CD14-positive monocyte (primary cell): ENCODE results near the gene NT5C1B. TPM values are rescaled to one million over a fixed set of nuclear protein-coding genes. Genes with fewer than 3 reads are reported as not detected.

Experiments used
- DNase-seq, 3 donors: peaks; one replicate each; pipeline ENCODE4 v3.0.0-alpha.2; 2011 to 2022
- H2AFZ ChIP-seq: 2 replicates; pipeline ENCODE4 v1.6.0; 2012; ENCODE audit warnings: mild to moderate bottlenecking, low read depth, low read length, inconsistent platforms; ENCODE audit not compliant: insufficient read depth, poor library complexity, severe bottlenecking
- H3K27ac ChIP-seq, 2 donors: 1 replicate in 1 of 2; 2 replicates in 1 of 2; pipeline ENCODE4 v1.5.1; 2012 to 2013; ENCODE audit warnings: low read length in 2 of 2, control low read depth in 1 of 2, inconsistent platforms in 1 of 2, low read depth in 1 of 2, mild to moderate bottlenecking in 1 of 2
- H3K27me3 ChIP-seq, 2 donors: one replicate each; pipeline versions ENCODE4 v1.6.0 to v1.6.1; 2011 to 2013; ENCODE audit warnings: low read length in 2 of 2; ENCODE audit not compliant: control insufficient read depth in 2 of 2, insufficient read depth in 2 of 2
- H3K36me3 ChIP-seq, 2 donors: replicated peaks in 1 of 2; 1 replicate in 1 of 2; 2 replicates in 1 of 2; pipeline versions ENCODE4 v1.5.1 to v1.6.1; 2012 to 2013; ENCODE audit warnings: low read length in 2 of 2, control low read depth in 1 of 2, inconsistent platforms in 1 of 2, mild to moderate bottlenecking in 1 of 2; ENCODE audit not compliant: insufficient read depth in 2 of 2, control insufficient read depth in 1 of 2
- H3K4me1 ChIP-seq, 2 donors: 1 replicate in 1 of 2; 2 replicates in 1 of 2; pipeline versions ENCODE4 v1.5.1 to v1.6.1; 2012 to 2013; ENCODE audit warnings: low read length in 2 of 2, control low read depth in 1 of 2, inconsistent platforms in 1 of 2, mild to moderate bottlenecking in 1 of 2, moderate library complexity in 1 of 2; ENCODE audit not compliant: insufficient read depth in 2 of 2, control insufficient read depth in 1 of 2
- H3K4me2 ChIP-seq: replicated peaks from 2 replicates; pipeline ENCODE3; 2012; ENCODE audit warnings: low read length, moderate library complexity, mild to moderate bottlenecking; ENCODE audit not compliant: poor library complexity, severe bottlenecking; ENCODE audit errors: extremely low read depth
- H3K4me3 ChIP-seq, 3 experiments: fragments of 200-600 bp in 1 of 3; sonication (generic) in 1 of 3; replicated peaks in 1 of 3; 1 replicate in 2 of 3; 2 replicates in 1 of 3; pipeline ENCODE4 v1.5.1; 2011 to 2013; ENCODE audit warnings: low read length in 3 of 3, mild to moderate bottlenecking in 3 of 3, control low read depth in 2 of 3, low read depth in 2 of 3, inconsistent platforms in 1 of 3, moderate library complexity in 1 of 3
- H3K79me2 ChIP-seq: 2 replicates; pipeline ENCODE4 v1.6.0; 2012; ENCODE audit warnings: mild to moderate bottlenecking, control low read depth, inconsistent platforms, low read length, moderate library complexity; ENCODE audit not compliant: insufficient read depth
- H3K9ac ChIP-seq: 2 replicates; pipeline ENCODE4 v1.6.0; 2017; ENCODE audit warnings: low read length, mild to moderate bottlenecking; ENCODE audit not compliant: insufficient read depth, poor library complexity, severe bottlenecking
- H3K9me3 ChIP-seq, 2 donors: replicated peaks in 1 of 2; 1 replicate in 1 of 2; 2 replicates in 1 of 2; pipeline versions ENCODE4 v1.5.1 to v1.6.1; 2012 to 2013; ENCODE audit warnings: low read length in 2 of 2, control low read depth in 1 of 2; ENCODE audit not compliant: control insufficient read depth in 1 of 2, insufficient read depth in 1 of 2
- H4K20me1 ChIP-seq: 2 replicates; pipeline ENCODE4 v1.6.0; 2012; ENCODE audit warnings: mild to moderate bottlenecking, low read length, control low read depth, moderate library complexity; ENCODE audit not compliant: insufficient read depth
- H3K27ac Mint-ChIP-seq, 7 donors: one replicate each; pipeline ENCODE4 v1.8.0; 2020; ENCODE audit warnings: mild to moderate bottlenecking in 7 of 7, mixed read lengths in 7 of 7, moderate library complexity in 6 of 7, inconsistent platforms in 2 of 7
- H3K27me3 Mint-ChIP-seq, 3 donors: one replicate each; pipeline ENCODE4 v1.8.0; 2021 to 2022; ENCODE audit warnings: low read depth in 3 of 3, mild to moderate bottlenecking in 3 of 3, mixed read lengths in 3 of 3, moderate library complexity in 3 of 3, inconsistent platforms in 1 of 3
- H3K36me3 Mint-ChIP-seq, 2 donors: one replicate each; pipeline ENCODE4 v1.8.0; 2020; ENCODE audit warnings: mixed read lengths in 2 of 2, inconsistent platforms in 1 of 2, mild to moderate bottlenecking in 1 of 2
- H3K4me1 Mint-ChIP-seq: one replicate; pipeline ENCODE4 v1.8.0; 2020; ENCODE audit warnings: mild to moderate bottlenecking, mixed read lengths
- H3K4me3 Mint-ChIP-seq, 2 donors: one replicate each; pipeline ENCODE4 v1.8.0; 2020; ENCODE audit warnings: mild to moderate bottlenecking in 2 of 2, mixed read lengths in 2 of 2, moderate library complexity in 1 of 2
- H3K9me3 Mint-ChIP-seq, 7 donors: one replicate each; pipeline ENCODE4 v1.8.0; 2020 to 2022; ENCODE audit warnings: mixed read lengths in 7 of 7, mild to moderate bottlenecking in 6 of 7, moderate library complexity in 6 of 7, inconsistent platforms in 2 of 7
- WGBS: methylation state at CpG from one replicate; pipeline ENCODE4 v1.1.5; 2013; ENCODE audit warnings: missing lambda C conversion rate; ENCODE audit not compliant: insufficient coverage; 5-methylcytosine and 5-hydroxymethylcytosine counted together
- intact Hi-C, 2 donors: fragments of 100-400 bp; cut with micrococcal nuclease; formaldehyde crosslinking; loops; one replicate each; pipeline versions ENCODE4 v1.15.0 to v1.15.1; 2023
- polyA plus RNA-seq, 3 donors: library from polyadenylated mRNA; depleted of rRNA in 1 of 3; unstranded in 2 of 3; stranded (reverse) in 1 of 3; fragments of 300-500 nt in 2 of 3; fragments of >200 nt in 1 of 3; fragmentation: Illumina TruSeq in 2 of 3; gene quantifications; 1 replicate in 2 of 3; 2 replicates in 1 of 3; pipeline ENCODE4 v1.2.3, GENCODE V29; 2012 to 2021
- TF ChIP-seq, protein P1 (sequence below): fragments of 200-600 bp; IDR thresholded peaks from one replicate; pipeline ENCODE4 v1.8.0; 2022; ENCODE audit warnings: antibody characterized with exemption, mild to moderate bottlenecking

The NT5C1B gene
- polyA plus RNA-seq, 3 donors: not detected

DNA sequence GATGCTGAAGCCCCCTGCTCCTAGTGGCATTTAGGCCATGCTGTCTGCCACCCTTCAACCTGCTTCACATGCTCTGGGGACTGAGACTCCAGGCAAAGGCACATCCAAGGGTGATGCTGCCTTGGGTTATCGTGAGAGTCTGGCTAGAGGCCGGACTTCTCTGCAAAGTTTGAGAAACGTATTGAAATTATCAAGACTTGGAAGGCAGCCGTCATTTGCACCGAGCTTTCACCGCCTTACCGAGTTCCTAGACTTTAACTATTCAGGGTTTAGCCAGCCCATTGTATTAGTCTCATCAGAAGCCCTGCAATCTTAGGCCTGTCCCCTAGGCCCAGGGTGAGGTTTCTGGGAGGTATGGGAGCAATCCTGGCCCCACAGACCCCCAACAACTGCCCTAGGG is 62.9 kb downstream of the NT5C1B start:
- H3K27ac ChIP-seq: no peak overlapping the region
- H3K4me1 ChIP-seq: no peaks in the 10 kb centered on the region
- no peaks in the 10 kb centered on the region for H3K9me3 ChIP-seq
- TF ChIP-seq, protein P1, sequence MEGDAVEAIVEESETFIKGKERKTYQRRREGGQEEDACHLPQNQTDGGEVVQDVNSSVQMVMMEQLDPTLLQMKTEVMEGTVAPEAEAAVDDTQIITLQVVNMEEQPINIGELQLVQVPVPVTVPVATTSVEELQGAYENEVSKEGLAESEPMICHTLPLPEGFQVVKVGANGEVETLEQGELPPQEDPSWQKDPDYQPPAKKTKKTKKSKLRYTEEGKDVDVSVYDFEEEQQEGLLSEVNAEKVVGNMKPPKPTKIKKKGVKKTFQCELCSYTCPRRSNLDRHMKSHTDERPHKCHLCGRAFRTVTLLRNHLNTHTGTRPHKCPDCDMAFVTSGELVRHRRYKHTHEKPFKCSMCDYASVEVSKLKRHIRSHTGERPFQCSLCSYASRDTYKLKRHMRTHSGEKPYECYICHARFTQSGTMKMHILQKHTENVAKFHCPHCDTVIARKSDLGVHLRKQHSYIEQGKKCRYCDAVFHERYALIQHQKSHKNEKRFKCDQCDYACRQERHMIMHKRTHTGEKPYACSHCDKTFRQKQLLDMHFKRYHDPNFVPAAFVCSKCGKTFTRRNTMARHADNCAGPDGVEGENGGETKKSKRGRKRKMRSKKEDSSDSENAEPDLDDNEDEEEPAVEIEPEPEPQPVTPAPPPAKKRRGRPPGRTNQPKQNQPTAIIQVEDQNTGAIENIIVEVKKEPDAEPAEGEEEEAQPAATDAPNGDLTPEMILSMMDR: no peak
- no peak overlapping the region for H3K4me3 ChIP-seq
- Mint-ChIP-seq H3K9me3 (no peaks in the 10 kb centered on the region), H3K27ac (no peak overlapping the region), H3K4me1 (no peaks in the 10 kb centered on the region), H3K27me3 (peaks cover 4 to 6% (median 5%) of the 10 kb centered on the region in 3 donors), H3K36me3 (no peaks in the 10 kb centered on the region), H3K4me3 (no peak overlapping the region)
- intact Hi-C loops: loop anchor here in 1 of 2 donors (10.0 kb wide), 1 partner anchor 838 kb away; no protein-coding TSS in a partner anchor
- H3K79me2 ChIP-seq: no peaks in the 10 kb centered on the region
- H4K20me1 ChIP-seq: no peaks in the 10 kb centered on the region
- H3K36me3 ChIP-seq: no peaks in the 10 kb centered on the region
- DNase-seq: no peak
- 70% methylated on average over 4 of the region's 7 CpGs for WGBS
- H3K9ac ChIP-seq: no peak overlapping the region
- no peak overlapping the region for H3K4me2 ChIP-seq
- H2AFZ ChIP-seq: no peak overlapping the region
- H3K27me3 ChIP-seq: no peaks in the 10 kb centered on the region

DNA sequence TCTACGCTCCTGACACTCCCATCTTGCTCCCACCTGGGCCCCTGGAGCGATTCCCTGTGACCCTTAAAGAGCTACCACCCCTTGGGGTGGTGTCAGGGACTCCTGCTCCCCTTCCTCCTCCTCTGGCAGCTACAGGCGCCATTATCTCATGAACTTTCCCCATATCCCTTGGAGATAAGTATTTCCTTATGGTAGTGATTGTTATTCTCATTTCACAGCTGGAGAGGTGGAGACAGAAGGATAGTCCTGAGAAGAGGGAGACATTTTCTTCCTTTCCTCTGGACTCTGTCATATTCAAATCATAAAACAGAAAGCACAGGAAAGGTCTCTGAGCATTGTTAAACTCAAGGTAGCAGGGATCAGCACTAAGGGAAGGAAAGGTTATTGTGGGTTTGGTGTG is 63.5 kb downstream of the NT5C1B start:
- Mint-ChIP-seq H3K4me3 (no peak overlapping the region), H3K27ac (no peak overlapping the region), H3K27me3 (peaks cover 4 to 6% (median 5%) of the 10 kb centered on the region in 3 donors), H3K9me3 (no peaks in the 10 kb centered on the region), H3K36me3 (no peaks in the 10 kb centered on the region), H3K4me1 (no peaks in the 10 kb centered on the region)
- no peak overlapping the region for H3K4me3 ChIP-seq
- H3K9me3 ChIP-seq: no peaks in the 10 kb centered on the region
- 100% methylated on average over 2 of the region's 3 CpGs for WGBS
- TF ChIP-seq, protein P1: no peak
- no peaks in the 10 kb centered on the region for H3K36me3 ChIP-seq
- H3K4me1 ChIP-seq: no peaks in the 10 kb centered on the region
- no peak overlapping the region for H2AFZ ChIP-seq
- no peak overlapping the region for H3K27ac ChIP-seq
- DNase-seq: no peak
- intact Hi-C loops: loop anchor here in 1 of 2 donors (10.0 kb wide), 1 partner anchor 839 kb away; no protein-coding TSS in a partner anchor
- no peak overlapping the region for H3K9ac ChIP-seq
- H3K27me3 ChIP-seq: no peaks in the 10 kb centered on the region
- H3K4me2 ChIP-seq: no peak overlapping the region
- no peaks in the 10 kb centered on the region for H3K79me2 ChIP-seq
- no peaks in the 10 kb centered on the region for H4K20me1 ChIP-seq
